OCI-LY1 (cell line): Measurements from ENCODE around the gene BAIAP2L1.

Experiments used
- H2AFZ ChIP-seq: fragments of 200-600 bp; sonication (generic), shearing (Covaris generic); 2 replicates; pipeline ENCODE4 v1.6.0; 2014; ENCODE audit warnings: antibody characterized with exemption, mild to moderate bottlenecking, low read length
- H3F3A ChIP-seq: fragments of 200-600 bp; sonication (generic), shearing (Covaris generic); 2 replicates; pipeline ENCODE4 v1.6.0; 2014; ENCODE audit warnings: mild to moderate bottlenecking, antibody characterized with exemption, low read length, moderate library complexity; ENCODE audit not compliant: insufficient read depth
- H3K27ac ChIP-seq: fragments of 200-600 bp; sonication (generic); 2 replicates; pipeline ENCODE4 v1.5.1; 2014; ENCODE audit warnings: low read length, mixed run types, mild to moderate bottlenecking, low read depth; ENCODE audit not compliant: poor library complexity, severe bottlenecking
- H3K27me3 ChIP-seq: fragments of 200-600 bp; sonication (generic); 2 replicates; pipeline ENCODE4 v1.6.0; 2014; ENCODE audit warnings: antibody characterized with exemption, mild to moderate bottlenecking, low read length, moderate library complexity; ENCODE audit not compliant: insufficient read depth
- H3K36me3 ChIP-seq: fragments of 200-600 bp; sonication (generic); 2 replicates; pipeline ENCODE4 v1.6.1; 2014; ENCODE audit warnings: mild to moderate bottlenecking, antibody characterized with exemption, low read length, moderate library complexity, mixed read lengths; ENCODE audit not compliant: insufficient read depth
- H3K4me1 ChIP-seq: fragments of 200-600 bp; sonication (generic); 2 replicates; pipeline ENCODE4 v1.5.1; 2014; ENCODE audit warnings: mild to moderate bottlenecking, low read length, moderate library complexity; ENCODE audit not compliant: insufficient read depth, severe bottlenecking
- H3K4me2 ChIP-seq: fragments of 200-600 bp; sonication (generic), shearing (Covaris generic); 2 replicates; pipeline ENCODE4 v1.6.1; 2014; ENCODE audit warnings: low read length
- H3K4me3 ChIP-seq: fragments of 200-600 bp; sonication (generic); 2 replicates; pipeline ENCODE4 v1.5.1; 2014; ENCODE audit warnings: low read length, low read depth, mild to moderate bottlenecking, mixed read lengths; ENCODE audit not compliant: poor library complexity, severe bottlenecking
- H3K79me2 ChIP-seq: fragments of 200-600 bp; shearing (Covaris generic); 2 replicates; pipeline ENCODE4 v1.6.1; 2016; ENCODE audit warnings: mixed run types, low read length, mixed read lengths; ENCODE audit not compliant: insufficient read depth
- H3K9ac ChIP-seq: fragments of 200-600 bp; sonication (generic), shearing (Covaris generic); 2 replicates; pipeline ENCODE4 v1.6.1; 2014; ENCODE audit warnings: mild to moderate bottlenecking, low read length, mixed read lengths
- H3K9me2 ChIP-seq: fragments of 200-600 bp; sonication (generic), shearing (Covaris generic); 2 replicates; pipeline ENCODE4 v1.6.1; 2014; ENCODE audit warnings: low read depth, mild to moderate bottlenecking, low read length, mixed read lengths
- H3K9me3 ChIP-seq: fragments of 200-600 bp; shearing (Covaris generic); 2 replicates; pipeline ENCODE4 v1.6.1; 2014; ENCODE audit warnings: low read length, mixed read lengths
- H4K20me1 ChIP-seq: fragments of 200-600 bp; sonication (generic), shearing (Covaris generic); 2 replicates; pipeline ENCODE4 v1.6.0; 2016; ENCODE audit warnings: mild to moderate bottlenecking, low read length; ENCODE audit not compliant: insufficient read depth
- CTCF ChIP-seq: fragments of 200-600 bp; sonication (generic), shearing (Covaris generic); IDR thresholded peaks from 2 replicates; pipeline ENCODE4 v1.5.1; 2017; ENCODE audit warnings: mild to moderate bottlenecking, antibody characterized with exemption, low read length, moderate library complexity, mixed read lengths
- EZH2 ChIP-seq: fragments of 200-600 bp; sonication (generic), shearing (Covaris generic); IDR thresholded peaks from 2 replicates; pipeline ENCODE4 v1.8.0; 2017; ENCODE audit warnings: borderline replicate concordance, mixed run types, mild to moderate bottlenecking, antibody characterized with exemption, low read length, moderate library complexity, mixed read lengths

The BAIAP2L1 gene

GRCh38 chr7:98352621-98353020 is 48.3 kb downstream of the BAIAP2L1 start:
- Histone ChIP-seq H3K4me1 (no peaks in the 10 kb centered on the region), H3K36me3 (no peaks in the 10 kb centered on the region), H3K9me3 (no peaks in the 10 kb centered on the region), H3K9me2 (no peaks in the 10 kb centered on the region), H3K27ac (no peak overlapping the region), H4K20me1 (no peaks in the 10 kb centered on the region), H3K9ac (no peak overlapping the region), H2AFZ (no peak overlapping the region), H3K27me3 (no peaks in the 10 kb centered on the region; the same call in 1 of the 2 replicates), H3F3A (no peaks in the 10 kb centered on the region), H3K4me3 (no peak overlapping the region), H3K79me2 (no peaks in the 10 kb centered on the region), H3K4me2 (no peak overlapping the region)
- TF ChIP-seq EZH2, result no peak
- no peak for TF ChIP-seq CTCF

- no peak overlapping the region for H3K9ac ChIP-seq
- H3K4me1 ChIP-seq, result no peaks in the 10 kb centered on the region
- no peak overlapping the region for H3K4me2 ChIP-seq
- no peak overlapping the region for H3K4me3 ChIP-seq
- no peaks in the 10 kb centered on the region; the same call in 1 of the 2 replicates for H3K27me3 ChIP-seq
- no peaks in the 10 kb centered on the region for H3K36me3 ChIP-seq
- H3K79me2 ChIP-seq, result no peaks in the 10 kb centered on the region
- no peaks in the 10 kb centered on the region for H3F3A ChIP-seq
- H3K27ac ChIP-seq, result no peak overlapping the region
- H3K9me2 ChIP-seq, result no peaks in the 10 kb centered on the region
- H4K20me1 ChIP-seq, result no peaks in the 10 kb centered on the region
- H3K9me3 ChIP-seq, result no peaks in the 10 kb centered on the region
- no peak for TF ChIP-seq CTCF
- no peak for TF ChIP-seq EZH2
- H2AFZ ChIP-seq, result no peak overlapping the region
Observed at GRCh38 chr7:98351136-98351535, 49.8 kb downstream of the BAIAP2L1 start.

- no peak overlapping the region for H3K4me3 ChIP-seq
- no peaks in the 10 kb centered on the region for H3K36me3 ChIP-seq
- TF ChIP-seq EZH2 (no peak), CTCF (no peak)
- H3K27ac ChIP-seq, result no peak overlapping the region
- H3K4me2 ChIP-seq, result no peak overlapping the region
- no peaks in the 10 kb centered on the region for H3K4me1 ChIP-seq
- H3K9me3 ChIP-seq, result no peaks in the 10 kb centered on the region
- H3K9ac ChIP-seq, result no peak overlapping the region
- H3K79me2 ChIP-seq, result no peaks in the 10 kb centered on the region
- no peaks in the 10 kb centered on the region for H3K9me2 ChIP-seq
- no peaks in the 10 kb centered on the region for H4K20me1 ChIP-seq
- H3K27me3 ChIP-seq, result no peaks in the 10 kb centered on the region; the same call in 1 of the 2 replicates
- H3F3A ChIP-seq, result no peaks in the 10 kb centered on the region
- H2AFZ ChIP-seq, result no peak overlapping the region
Observed at GRCh38 chr7:98348726-98349474, 52.0 kb downstream of the BAIAP2L1 start.
